Gastroesophageal sphincter (tissue), 4 donors: ENCODE data around the gene SLIT3. TPM values are rescaled to one million over a fixed set of nuclear protein-coding genes. Genes with fewer than 3 reads are reported as not detected.

ENCODE experiments used
- ATAC-seq: fragments of 150-250 bp; one replicate; pipeline ENCODE4 v1.9.1; 2016; ENCODE audit warnings: mild to moderate bottlenecking, moderate library complexity
- H3K27ac ChIP-seq, 4 donors: fragments of 200-600 bp; sonication (generic) in 3 of 4; 1 replicate in 3 of 4; 2 replicates in 1 of 4; pipeline ENCODE4 v1.5.1; 2016 to 2019
- H3K27me3 ChIP-seq: fragments of 200-600 bp; sonication (generic); one replicate; pipeline ENCODE4 v1.5.1; 2019
- H3K36me3 ChIP-seq, 2 donors: fragments of 200-600 bp; sonication (generic); one replicate each; pipeline ENCODE4 v1.5.1; 2019; ENCODE audit warnings: control low read depth in 1 of 2
- H3K4me1 ChIP-seq, 3 donors: fragments of 200-600 bp; sonication (generic); 1 replicate in 2 of 3; 2 replicates in 1 of 3; pipeline ENCODE4 v1.5.1; 2016 to 2019; ENCODE audit warnings: control low read depth in 2 of 3
- H3K4me3 ChIP-seq, 2 donors: fragments of 200-600 bp; sonication (generic); one replicate each; pipeline ENCODE4 v1.5.1; 2019; ENCODE audit warnings: mild to moderate bottlenecking in 1 of 2, moderate library complexity in 1 of 2
- H3K9me3 ChIP-seq, 3 donors: fragments of 200-600 bp; sonication (generic); one replicate each; pipeline ENCODE4 v1.5.1; 2017 to 2019; ENCODE audit warnings: control low read depth in 2 of 3
- CTCF ChIP-seq, 4 experiments: fragments of 200-600 bp in 2 of 4; fragments of 450-650 bp in 2 of 4; sonication (generic) in 1 of 4; IDR thresholded peaks; one replicate each; pipeline ENCODE4 v1.5.1; 2017 to 2019; ENCODE audit warnings: antibody characterized with exemption in 4 of 4, mild to moderate bottlenecking in 2 of 4, moderate library complexity in 2 of 4
- EP300 ChIP-seq: sonication (generic); formaldehyde crosslinking; IDR thresholded peaks from one replicate; pipeline ENCODE4 v1.6.1; 2017; ENCODE audit warnings: antibody characterized with exemption, mild to moderate bottlenecking
- POLR2A ChIP-seq, 2 donors: fragments of 450-650 bp; IDR thresholded peaks; one replicate each; pipeline ENCODE4 v1.6.1; 2017; ENCODE audit warnings: antibody characterized with exemption in 2 of 2, mild to moderate bottlenecking in 2 of 2, moderate library complexity in 1 of 2
- POLR2AphosphoS5 ChIP-seq: sonication (generic); formaldehyde crosslinking; IDR thresholded peaks from one replicate; pipeline ENCODE4 v1.6.1; 2017; ENCODE audit warnings: antibody characterized with exemption
- WGBS, 2 donors: methylation state at CpG; one replicate each; pipeline ENCODE4 v1.1.5; 2018; ENCODE audit warnings: low coverage in 1 of 2; 5-methylcytosine and 5-hydroxymethylcytosine counted together
- total RNA-seq, 4 donors: library from RNA; depleted of rRNA; stranded (reverse); fragments of >200 nt; gene quantifications; one replicate each; pipeline ENCODE4 v1.1.0, GENCODE V29; 2016

SLIT3 gene
- total RNA-seq, 4 donors from 2014 or later = 29.6 to 76.3 (median 31.1) TPM

GRCh38 chr5:169283887-169284286 lies 17.1 kb downstream of the SLIT3 start:
- 77 to 81% methylated on average over 3 to 6 of the region's 6 CpGs for WGBS, 2 donors
- Histone ChIP-seq H3K4me3 (no peak overlapping the region), H3K36me3 (no peaks in the 10 kb centered on the region), H3K4me1 (peaks cover 16 to 56% (median 23%) of the 10 kb centered on the region in 3 donors), H3K27ac (peak overlapping the region in 2 of 4 donors; percentile 4 to 18), H3K27me3 (no peaks in the 10 kb centered on the region), H3K9me3 (peaks cover 0 to 10% (median 0%) of the 10 kb centered on the region in 3 donors)
- TF ChIP-seq CTCF (IDR thresholded peaks at IDR 0.05) (no peak), POLR2AphosphoS5 (no peak), POLR2A (IDR thresholded peaks at IDR 0.05) (no peak), EP300 (no peak)
- no peak for ATAC-seq

GRCh38 chr5:169281625-169282024 lies 19.3 kb downstream of the SLIT3 start:
- Histone ChIP-seq H3K4me3 (no peak overlapping the region), H3K27ac (peak overlapping the region in 1 of 4 donors; percentile 19), H3K36me3 (no peaks in the 10 kb centered on the region), H3K27me3 (no peaks in the 10 kb centered on the region), H3K4me1 (peaks cover 0 to 33% (median 4%) of the 10 kb centered on the region in 3 donors), H3K9me3 (peaks cover 0 to 10% (median 0%) of the 10 kb centered on the region in 3 donors)
- WGBS, 2 donors = 83 to 91% methylated on average over 1 of the region's 1 CpG
- no peak for TF ChIP-seq EP300
- TF ChIP-seq POLR2AphosphoS5 = peak; percentile 37
- no peak for TF ChIP-seq POLR2A (IDR thresholded peaks at IDR 0.05)
- peak; percentile 58 for ATAC-seq

GRCh38 chr5:169280696-169281095 lies 20.2 kb downstream of the SLIT3 start:
- H3K4me1 ChIP-seq = peaks cover 0 to 27% (median 0%) of the 10 kb centered on the region in 3 donors
- WGBS, 2 donors = 50% methylated on average over 3 of the region's 3 CpGs; no CpG with 5 or more reads in 1 of the 2 donors
- TF ChIP-seq CTCF (IDR thresholded peaks at IDR 0.05) (no peak), EP300 (no peak), POLR2AphosphoS5 (no peak), POLR2A (IDR thresholded peaks at IDR 0.05) (no peak)

GRCh38 chr5:169280286-169280685 lies 20.7 kb downstream of the SLIT3 start:
- no peak for TF ChIP-seq POLR2A (IDR thresholded peaks at IDR 0.05)
- TF ChIP-seq EP300 = no peak
- no peak for TF ChIP-seq CTCF (IDR thresholded peaks at IDR 0.05)
- TF ChIP-seq POLR2AphosphoS5 = no peak
- Histone ChIP-seq H3K27me3 (no peaks in the 10 kb centered on the region), H3K4me1 (peaks cover 0 to 27% (median 0%) of the 10 kb centered on the region in 3 donors), H3K4me3 (no peak overlapping the region), H3K27ac (peak overlapping the region in 2 of 4 donors; percentile 25 to 32), H3K36me3 (no peaks in the 10 kb centered on the region), H3K9me3 (no peaks in the 10 kb centered on the region)
- no peak for ATAC-seq
- WGBS, 2 donors = no CpG with 5 or more reads among the region's 4 CpGs

More at GRCh38 chr5:169280696-169281095, 20.2 kb downstream of the SLIT3 start:
- H3K4me3 ChIP-seq = no peak overlapping the region
- peaks cover 0 to 4% (median 0%) of the 10 kb centered on the region in 3 donors for H3K9me3 ChIP-seq
- H3K36me3 ChIP-seq = no peaks in the 10 kb centered on the region
- ATAC-seq = no peak
- no peaks in the 10 kb centered on the region for H3K27me3 ChIP-seq
- H3K27ac ChIP-seq = peak overlapping the region in 2 of 4 donors; percentile 25 to 32

- WGBS, 2 donors = 96 to 100% methylated on average over 1 to 2 of the region's 2 CpGs
- Histone ChIP-seq H3K27ac (no peak overlapping the region), H3K36me3 (no peaks in the 10 kb centered on the region), H3K4me1 (peaks cover 0 to 27% (median 0%) of the 10 kb centered on the region in 3 donors), H3K4me3 (no peak overlapping the region), H3K27me3 (no peaks in the 10 kb centered on the region), H3K9me3 (no peaks in the 10 kb centered on the region)
- ATAC-seq = no peak
- TF ChIP-seq POLR2AphosphoS5 = no peak
These were observed 21.8 kb downstream of the SLIT3 start for GRCh38 chr5:169279125-169279524.

- 90 to 100% methylated on average over 2 of the region's 2 CpGs for WGBS, 2 donors
- no peak overlapping the region for H3K4me3 ChIP-seq
- peaks cover 0 to 12% (median 0%) of the 10 kb centered on the region in 3 donors for H3K4me1 ChIP-seq
- no peak overlapping the region for H3K27ac ChIP-seq
- H3K27me3 ChIP-seq = no peaks in the 10 kb centered on the region
- TF ChIP-seq POLR2A (IDR thresholded peaks at IDR 0.05) (no peak), CTCF (IDR thresholded peaks at IDR 0.05) (no peak), POLR2AphosphoS5 (no peak), EP300 (no peak)
- H3K36me3 ChIP-seq = no peaks in the 10 kb centered on the region
- no peaks in the 10 kb centered on the region for H3K9me3 ChIP-seq
- ATAC-seq = no peak
These were observed 27.1 kb downstream of the SLIT3 start for GRCh38 chr5:169273881-169274280.
